ENCODE measurements around the gene ATP10A. TPM values are rescaled to one million over a fixed set of nuclear protein-coding genes. Genes with fewer than 3 reads are reported as not detected.

ATP10A gene
- total RNA-seq, 1 donor: 1.3 TPM

DNA sequence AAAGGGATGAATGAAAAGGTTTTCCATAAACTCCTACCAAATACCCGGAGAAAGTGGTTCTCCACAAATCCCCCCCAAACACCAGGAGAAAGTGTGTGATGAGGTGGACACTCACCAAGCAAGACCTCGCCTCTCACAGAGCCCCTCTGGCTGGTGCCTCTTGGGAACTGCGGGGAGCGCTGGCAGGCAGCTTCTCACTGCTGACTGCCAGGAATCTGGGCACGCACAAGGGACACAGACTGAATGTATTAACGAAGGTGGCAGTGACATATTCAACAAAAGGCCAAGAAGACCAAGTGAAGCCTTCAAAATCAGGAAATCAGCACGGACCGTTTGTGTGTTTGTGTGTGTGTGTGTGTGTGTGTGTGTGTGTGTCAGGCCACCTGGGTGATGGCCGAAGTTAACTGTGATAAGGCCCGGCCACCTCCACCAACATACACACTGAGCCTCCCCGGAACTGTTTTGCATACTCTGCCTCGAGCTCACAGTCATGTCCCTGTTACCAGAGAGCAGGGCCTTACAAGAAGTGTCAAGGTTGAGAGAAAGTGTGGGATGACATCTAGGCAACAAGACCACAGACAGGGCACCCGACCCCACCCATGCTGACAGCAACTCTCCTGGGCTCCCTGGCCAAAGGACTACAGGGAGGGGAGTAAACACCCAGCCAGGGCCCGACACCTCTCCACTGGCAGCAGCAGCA lies 18.0 kb downstream of the ATP10A start:
- H3K4me3 ChIP-seq (ENCODE audit: low read depth, low read length): no peak overlapping the region
- DNase-seq (ENCODE audit: low read depth): no peak
- TF ChIP-seq, protein P1, sequence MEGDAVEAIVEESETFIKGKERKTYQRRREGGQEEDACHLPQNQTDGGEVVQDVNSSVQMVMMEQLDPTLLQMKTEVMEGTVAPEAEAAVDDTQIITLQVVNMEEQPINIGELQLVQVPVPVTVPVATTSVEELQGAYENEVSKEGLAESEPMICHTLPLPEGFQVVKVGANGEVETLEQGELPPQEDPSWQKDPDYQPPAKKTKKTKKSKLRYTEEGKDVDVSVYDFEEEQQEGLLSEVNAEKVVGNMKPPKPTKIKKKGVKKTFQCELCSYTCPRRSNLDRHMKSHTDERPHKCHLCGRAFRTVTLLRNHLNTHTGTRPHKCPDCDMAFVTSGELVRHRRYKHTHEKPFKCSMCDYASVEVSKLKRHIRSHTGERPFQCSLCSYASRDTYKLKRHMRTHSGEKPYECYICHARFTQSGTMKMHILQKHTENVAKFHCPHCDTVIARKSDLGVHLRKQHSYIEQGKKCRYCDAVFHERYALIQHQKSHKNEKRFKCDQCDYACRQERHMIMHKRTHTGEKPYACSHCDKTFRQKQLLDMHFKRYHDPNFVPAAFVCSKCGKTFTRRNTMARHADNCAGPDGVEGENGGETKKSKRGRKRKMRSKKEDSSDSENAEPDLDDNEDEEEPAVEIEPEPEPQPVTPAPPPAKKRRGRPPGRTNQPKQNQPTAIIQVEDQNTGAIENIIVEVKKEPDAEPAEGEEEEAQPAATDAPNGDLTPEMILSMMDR (IDR thresholded peaks at IDR 0.05; ENCODE audit: insufficient read depth, low read depth, low read length): no peak

DNA sequence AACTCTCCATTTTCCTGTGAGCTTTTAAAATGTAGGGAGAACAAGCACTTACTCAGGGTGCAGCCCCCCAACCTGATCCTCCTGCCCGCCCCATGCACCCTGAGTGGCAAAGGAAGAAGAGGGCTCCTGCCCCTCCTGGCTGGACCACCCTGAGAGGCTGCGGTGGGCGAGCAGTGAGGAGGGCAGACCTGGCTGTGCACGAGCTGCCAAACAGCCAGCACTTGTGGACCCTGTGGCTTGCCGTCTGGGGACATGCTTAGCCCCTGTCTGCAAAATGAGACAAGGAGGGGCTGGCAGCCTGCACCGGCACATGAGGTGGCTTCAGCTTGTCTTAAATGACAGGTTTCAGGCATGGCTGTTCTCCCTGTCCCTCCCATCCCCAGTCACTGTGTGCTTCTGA lies 18.6 kb downstream of the ATP10A start:
- DNase-seq (ENCODE audit: low read depth): no peak
- TF ChIP-seq, protein P1 (IDR thresholded peaks at IDR 0.05; ENCODE audit: insufficient read depth, low read depth, low read length): no peak
- no peak overlapping the region for H3K4me3 ChIP-seq (ENCODE audit: low read depth, low read length)

DNA sequence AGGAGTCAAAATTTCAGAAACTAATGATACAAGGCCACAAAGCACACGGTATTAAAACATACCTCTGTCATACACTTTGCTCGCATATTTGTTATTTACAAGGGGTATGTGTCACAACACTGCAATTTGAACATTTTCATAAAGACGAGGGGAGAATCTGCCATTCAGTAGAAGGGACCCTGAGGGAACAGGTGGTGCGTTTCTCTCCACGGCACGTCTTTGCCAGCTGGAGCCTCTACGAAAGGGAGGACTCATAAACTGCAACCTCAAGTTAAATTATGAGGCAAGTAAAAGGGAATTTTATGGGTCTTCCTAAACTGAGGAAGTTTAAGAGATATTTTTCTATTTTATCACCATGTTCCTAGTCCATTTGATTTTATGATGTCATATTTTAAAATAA lies 19.1 kb downstream of the ATP10A start:
- no peak for DNase-seq (ENCODE audit: low read depth)
- no peak overlapping the region for H3K4me3 ChIP-seq (ENCODE audit: low read depth, low read length)
- TF ChIP-seq, protein P1 (IDR thresholded peaks at IDR 0.05; ENCODE audit: insufficient read depth, low read depth, low read length): no peak

DNA sequence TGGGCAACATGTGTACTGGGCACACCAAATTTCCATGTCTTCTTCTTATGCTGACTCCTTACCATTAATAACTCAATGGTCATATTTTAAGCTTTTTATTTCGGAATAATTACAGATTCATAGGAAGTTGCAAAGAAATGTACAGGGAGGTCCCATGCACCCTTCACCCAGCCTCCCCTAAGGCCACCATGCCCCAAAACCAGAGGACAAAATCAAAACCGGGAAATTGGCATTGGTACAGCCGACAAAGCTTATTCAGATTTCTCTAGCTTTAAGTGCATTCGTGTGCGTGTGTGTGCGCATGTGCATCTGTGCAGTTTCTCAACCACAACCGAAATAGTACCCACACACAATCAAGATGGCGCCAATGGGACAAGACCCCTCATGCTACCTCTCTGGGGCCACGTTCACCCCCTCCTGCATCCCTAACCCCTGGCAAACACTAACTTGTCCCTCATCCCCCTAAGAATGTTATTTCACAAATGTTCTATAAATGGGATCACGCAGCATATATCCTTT lies 23.4 kb downstream of the ATP10A start:
- TF ChIP-seq, protein P1 (IDR thresholded peaks at IDR 0.05; ENCODE audit: insufficient read depth, low read depth, low read length): no peak
- no peak overlapping the region for H3K4me3 ChIP-seq (ENCODE audit: low read depth, low read length)
- no peak for DNase-seq (ENCODE audit: low read depth)

DNA sequence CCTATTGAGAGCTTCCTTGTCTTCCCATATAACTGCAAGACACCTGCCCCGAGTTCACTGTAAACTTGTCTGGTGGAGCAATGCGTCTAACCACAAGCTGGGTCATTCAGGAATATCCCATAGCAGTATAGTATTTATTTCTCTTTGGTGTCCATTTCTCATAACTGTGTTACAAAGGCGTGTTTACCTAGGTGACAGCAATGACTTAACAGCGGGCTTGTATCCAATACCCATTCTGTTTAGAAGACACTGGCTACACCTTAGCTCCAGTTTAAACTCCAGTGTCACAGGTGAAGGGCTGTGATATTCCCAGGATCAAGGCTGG lies 24.3 kb downstream of the ATP10A start:
- no peak for DNase-seq (ENCODE audit: low read depth)
- TF ChIP-seq, protein P1 (IDR thresholded peaks at IDR 0.05; ENCODE audit: insufficient read depth, low read depth, low read length): no peak

DNA sequence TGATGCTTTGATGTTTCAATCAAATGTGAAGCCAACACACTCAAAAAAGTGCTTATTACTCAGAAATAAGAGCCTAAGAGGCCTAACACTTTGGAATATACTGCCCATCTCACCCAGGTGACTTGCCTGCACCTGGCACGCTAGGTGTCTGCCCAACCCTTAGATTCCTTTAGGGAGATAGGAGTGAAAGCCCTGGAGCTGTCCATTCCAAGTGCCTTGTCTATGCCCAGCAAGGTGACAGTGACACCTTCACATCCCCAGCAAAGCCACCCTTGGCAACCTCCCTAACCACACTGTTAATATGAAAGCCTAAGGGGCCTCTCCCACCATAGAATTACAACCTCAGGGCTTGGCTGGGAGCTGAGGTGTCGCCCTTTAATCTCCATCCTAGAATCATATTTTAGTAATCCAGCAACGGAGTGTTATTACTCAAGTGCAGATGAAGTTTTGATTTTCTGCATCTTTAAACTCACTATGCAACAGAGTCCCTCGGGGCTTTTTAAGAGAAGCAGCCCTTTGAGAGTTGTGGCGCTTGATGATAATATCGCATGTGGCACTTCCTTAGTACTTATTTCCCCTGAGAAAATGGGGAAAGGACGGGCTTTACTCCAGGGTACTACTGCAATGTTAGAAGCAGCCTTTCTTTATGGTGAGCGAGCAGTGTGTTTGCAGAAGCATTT lies 24.8 kb downstream of the ATP10A start:
- TF ChIP-seq, protein P1 (IDR thresholded peaks at IDR 0.05; ENCODE audit: insufficient read depth, low read depth, low read length): no peak
- H3K4me3 ChIP-seq (ENCODE audit: low read depth, low read length): no peak overlapping the region
- no peak for DNase-seq (ENCODE audit: low read depth)

More for the DNA sequence above, 24.3 kb downstream of the ATP10A start:
- no peak overlapping the region for H3K4me3 ChIP-seq (ENCODE audit: low read depth, low read length)

Data from fibroblast of villous mesenchyme (primary cell).